Smooth muscle cell (in vitro differentiated cells): Measurements from ENCODE around the gene TBC1D5. TPM values are rescaled to one million over a fixed set of nuclear protein-coding genes. Genes with fewer than 3 reads are reported as not detected.

Experiments
- DNase-seq: peaks from one replicate; lab custom pipeline; 2025; ENCODE audit not compliant: unreplicated experiment; lab: John Stamatoyannopoulos, UW
- H2AFZ ChIP-seq: fragments of 200-600 bp; sonication (generic); 2 replicates; pipeline ENCODE4 v1.6.0; 2016; ENCODE audit warnings: antibody characterized with exemption, low read depth, mild to moderate bottlenecking
- H3F3A ChIP-seq: fragments of 200-600 bp; sonication (generic); 2 replicates; pipeline ENCODE4 v1.6.0; 2017; ENCODE audit warnings: antibody characterized with exemption, low read depth
- H3K27ac ChIP-seq: fragments of 200-600 bp; sonication (generic); 2 replicates; pipeline ENCODE4 v1.5.1; 2016; ENCODE audit warnings: low read depth, mild to moderate bottlenecking
- H3K27me3 ChIP-seq: fragments of 200-600 bp; sonication (generic); 2 replicates; pipeline ENCODE4 v1.6.1; 2016; ENCODE audit warnings: low read depth, mild to moderate bottlenecking
- H3K36me3 ChIP-seq: fragments of 200-600 bp; sonication (generic); 2 replicates; pipeline ENCODE4 v1.5.1; 2016; ENCODE audit warnings: low read depth
- H3K4me1 ChIP-seq: fragments of 200-600 bp; sonication (generic); 2 replicates; pipeline ENCODE4 v1.5.1; 2016; ENCODE audit warnings: low read depth
- H3K4me2 ChIP-seq: fragments of 200-600 bp; sonication (generic); 2 replicates; pipeline ENCODE4 v1.6.0; 2016; ENCODE audit warnings: mild to moderate bottlenecking
- H3K4me3 ChIP-seq: fragments of 200-600 bp; sonication (generic); 2 replicates; pipeline ENCODE4 v1.5.1; 2016; ENCODE audit warnings: mild to moderate bottlenecking
- H3K79me2 ChIP-seq: fragments of 200-600 bp; sonication (generic); 2 replicates; pipeline ENCODE4 v1.6.0; 2016; ENCODE audit warnings: low read depth, mild to moderate bottlenecking
- H3K9ac ChIP-seq: fragments of 200-600 bp; sonication (generic); 2 replicates; pipeline ENCODE4 v1.6.0; 2016; ENCODE audit warnings: low read depth
- H3K9me3 ChIP-seq: fragments of 200-600 bp; sonication (generic); replicated peaks from 2 replicates; pipeline ENCODE4 v1.5.1; 2016; ENCODE audit warnings: low read depth
- H4K20me1 ChIP-seq: fragments of 200-600 bp; sonication (generic); 2 replicates; pipeline ENCODE4 v1.6.0; 2016; ENCODE audit warnings: low read depth
- WGBS: methylation state at CpG from one replicate; pipeline ENCODE4 v1.1.7; 2016; ENCODE audit warnings: low lambda C conversion rate; 5-methylcytosine and 5-hydroxymethylcytosine counted together
- polyA plus RNA-seq: library from polyadenylated mRNA; unstranded; fragments of >200 nt; fragmentation: Nextera tagmentation; extraction: Ambion mirVana; gene quantifications from 2 replicates; pipeline ENCODE4 v1.2.1, GENCODE V29; 2016
- total RNA-seq: library from RNA; depleted of rRNA; stranded (reverse); fragments of >200 nt; gene quantifications from 2 replicates; pipeline ENCODE4 v1.2.3, GENCODE V29; 2014
- TF ChIP-seq, protein P1 (sequence below): fragments of 200-600 bp; sonication (generic); IDR thresholded peaks from 2 replicates; pipeline ENCODE4 v1.5.1; 2017; ENCODE audit warnings: borderline replicate concordance, mild to moderate bottlenecking, antibody characterized with exemption; ENCODE audit not compliant: insufficient read depth, poor library complexity, severe bottlenecking

The TBC1D5 gene
- total and polyA plus RNA-seq, 2 experiments from 2014 or later: 14.6 to 35.3 TPM

DNA sequence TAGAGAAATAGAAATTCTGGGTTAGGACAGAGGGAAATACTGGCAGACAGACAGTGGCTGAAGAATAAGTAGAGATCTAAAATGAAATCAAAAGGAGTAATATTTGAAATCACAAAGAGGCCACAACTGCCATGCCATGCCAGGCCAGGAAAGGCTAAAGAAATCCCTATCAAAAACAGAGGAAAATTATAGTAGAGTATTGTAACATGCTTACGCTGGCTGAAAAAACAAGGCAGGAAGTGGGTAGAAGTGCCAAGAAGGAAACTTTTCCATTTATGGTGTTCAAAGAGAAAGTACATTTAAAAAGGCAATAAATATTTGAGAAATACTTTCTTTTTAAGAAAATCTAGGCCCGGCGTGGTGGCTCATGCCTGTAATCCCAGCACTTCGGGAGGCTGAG lies 442.0 kb downstream of the TBC1D5 start:
- H4K20me1 ChIP-seq: no peaks in the 10 kb centered on the region
- 96% methylated on average over 4 of the region's 4 CpGs for WGBS
- H3K27ac ChIP-seq: no peak overlapping the region
- no peak overlapping the region for H3K4me2 ChIP-seq
- H3K27me3 ChIP-seq: no peaks in the 10 kb centered on the region
- no peaks in the 10 kb centered on the region for H3K79me2 ChIP-seq
- DNase-seq: no peak
- no peaks in the 10 kb centered on the region for H3K9me3 ChIP-seq
- H2AFZ ChIP-seq: no peak overlapping the region
- H3F3A ChIP-seq: no peaks in the 10 kb centered on the region
- no peaks in the 10 kb centered on the region for H3K36me3 ChIP-seq
- H3K9ac ChIP-seq: no peak overlapping the region
- no peak overlapping the region for H3K4me3 ChIP-seq
- TF ChIP-seq, protein P1, sequence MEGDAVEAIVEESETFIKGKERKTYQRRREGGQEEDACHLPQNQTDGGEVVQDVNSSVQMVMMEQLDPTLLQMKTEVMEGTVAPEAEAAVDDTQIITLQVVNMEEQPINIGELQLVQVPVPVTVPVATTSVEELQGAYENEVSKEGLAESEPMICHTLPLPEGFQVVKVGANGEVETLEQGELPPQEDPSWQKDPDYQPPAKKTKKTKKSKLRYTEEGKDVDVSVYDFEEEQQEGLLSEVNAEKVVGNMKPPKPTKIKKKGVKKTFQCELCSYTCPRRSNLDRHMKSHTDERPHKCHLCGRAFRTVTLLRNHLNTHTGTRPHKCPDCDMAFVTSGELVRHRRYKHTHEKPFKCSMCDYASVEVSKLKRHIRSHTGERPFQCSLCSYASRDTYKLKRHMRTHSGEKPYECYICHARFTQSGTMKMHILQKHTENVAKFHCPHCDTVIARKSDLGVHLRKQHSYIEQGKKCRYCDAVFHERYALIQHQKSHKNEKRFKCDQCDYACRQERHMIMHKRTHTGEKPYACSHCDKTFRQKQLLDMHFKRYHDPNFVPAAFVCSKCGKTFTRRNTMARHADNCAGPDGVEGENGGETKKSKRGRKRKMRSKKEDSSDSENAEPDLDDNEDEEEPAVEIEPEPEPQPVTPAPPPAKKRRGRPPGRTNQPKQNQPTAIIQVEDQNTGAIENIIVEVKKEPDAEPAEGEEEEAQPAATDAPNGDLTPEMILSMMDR: no peak
- H3K4me1 ChIP-seq: no peaks in the 10 kb centered on the region

DNA sequence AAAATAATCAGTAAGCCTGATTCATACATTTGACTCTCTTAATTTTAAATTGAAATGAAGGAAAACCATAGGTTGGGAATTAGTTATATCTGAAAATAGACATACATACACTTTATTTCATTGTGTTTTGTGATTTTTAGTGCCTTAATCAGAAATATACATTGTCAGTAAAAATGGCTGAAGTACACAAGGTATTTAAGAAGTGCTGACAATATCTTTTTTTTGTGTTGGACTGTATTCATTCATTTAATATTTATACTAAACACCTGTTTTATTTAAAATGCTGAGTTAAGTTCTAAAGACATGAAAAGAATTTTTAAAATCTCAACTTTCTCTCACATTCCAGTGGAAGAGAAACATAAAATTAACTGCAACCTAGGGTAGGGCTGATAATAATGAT lies 444.4 kb downstream of the TBC1D5 start:
- H2AFZ ChIP-seq: no peak overlapping the region
- no peak for DNase-seq
- H3F3A ChIP-seq: no peaks in the 10 kb centered on the region
- H3K9me3 ChIP-seq: no peaks in the 10 kb centered on the region
- H3K4me3 ChIP-seq: no peak overlapping the region
- no peaks in the 10 kb centered on the region for H4K20me1 ChIP-seq
- TF ChIP-seq, protein P1: no peak
- no peak overlapping the region for H3K27ac ChIP-seq
- H3K36me3 ChIP-seq: no peaks in the 10 kb centered on the region
- no peaks in the 10 kb centered on the region for H3K79me2 ChIP-seq
- no peaks in the 10 kb centered on the region for H3K27me3 ChIP-seq
- no peak overlapping the region for H3K9ac ChIP-seq
- no peaks in the 10 kb centered on the region for H3K4me1 ChIP-seq
- H3K4me2 ChIP-seq: no peak overlapping the region

DNA sequence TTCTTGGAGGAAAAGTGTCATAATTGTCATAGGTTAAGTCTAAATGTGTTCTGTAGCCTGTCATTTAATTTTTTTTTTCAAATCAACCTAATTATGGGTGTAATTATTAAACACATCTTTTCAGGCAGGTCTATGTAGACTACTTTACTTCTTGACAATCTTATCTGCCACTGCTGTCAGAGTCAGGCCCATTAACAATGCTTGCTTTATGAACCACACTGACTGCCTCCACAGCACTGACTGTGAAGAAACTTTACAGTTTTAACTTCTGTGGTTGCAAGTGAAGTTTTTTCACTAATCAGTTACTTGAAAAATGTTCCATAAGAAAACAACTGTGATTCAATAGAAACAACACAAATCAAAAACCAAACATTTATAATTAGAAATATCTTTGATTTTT lies 449.9 kb downstream of the TBC1D5 start:
- no peak overlapping the region for H3K9ac ChIP-seq
- no peak for DNase-seq

DNA sequence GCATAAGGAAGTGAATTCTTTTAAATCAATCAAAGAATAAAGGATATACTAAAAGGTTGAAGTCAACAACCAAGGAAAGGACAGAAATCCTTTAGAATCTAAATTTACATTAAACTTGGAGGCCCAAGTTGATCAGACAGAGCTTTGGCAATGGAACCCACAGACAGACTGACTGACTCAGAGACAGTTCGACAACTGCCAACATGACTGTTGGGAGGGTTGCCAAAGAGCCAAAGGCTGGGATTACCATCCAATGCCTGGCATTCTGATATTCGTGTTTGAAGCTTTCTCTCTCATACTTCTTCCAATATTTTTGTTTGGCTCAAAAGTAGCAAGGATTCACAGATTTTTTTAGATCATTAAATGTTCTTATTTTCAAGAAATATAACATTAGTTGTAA lies 451.5 kb downstream of the TBC1D5 start:
- Histone ChIP-seq H3K36me3 (no peaks in the 10 kb centered on the region), H3K9ac (no peak overlapping the region), H3K9me3 (no peaks in the 10 kb centered on the region), H3K4me1 (no peaks in the 10 kb centered on the region), H3K79me2 (no peaks in the 10 kb centered on the region), H2AFZ (no peak overlapping the region), H3K4me2 (no peak overlapping the region), H3F3A (no peaks in the 10 kb centered on the region), H3K27ac (no peak overlapping the region), H4K20me1 (no peaks in the 10 kb centered on the region), H3K27me3 (no peaks in the 10 kb centered on the region), H3K4me3 (no peak overlapping the region)
- 90% methylated on average over 2 of the region's 2 CpGs for WGBS
- no peak for DNase-seq
- TF ChIP-seq, protein P1: no peak

More for the DNA sequence above, 449.9 kb downstream of the TBC1D5 start:
- H3K27me3 ChIP-seq: no peaks in the 10 kb centered on the region
- no peak overlapping the region for H3K27ac ChIP-seq
- no peaks in the 10 kb centered on the region for H4K20me1 ChIP-seq
- no peak overlapping the region for H3K4me3 ChIP-seq
- no peaks in the 10 kb centered on the region for H3F3A ChIP-seq
- no peaks in the 10 kb centered on the region for H3K4me1 ChIP-seq
- H3K36me3 ChIP-seq: no peaks in the 10 kb centered on the region
- no peaks in the 10 kb centered on the region for H3K79me2 ChIP-seq
- no peaks in the 10 kb centered on the region for H3K9me3 ChIP-seq
- no peak overlapping the region for H3K4me2 ChIP-seq
- no peak overlapping the region for H2AFZ ChIP-seq
- TF ChIP-seq, protein P1: no peak
